OCI-M2 (cell line): ENCODE results near the gene PPIAL4G.
"Not testable (repeated sequence)": the region's sequence is repeated elsewhere in the genome, so short reads cannot be mapped to it uniquely, and the experiment has no call there.

Source experiments
- DNase-seq: peaks from one replicate; lab custom pipeline; 2025; ENCODE audit not compliant: unreplicated experiment; lab: John Stamatoyannopoulos, UW

PPIAL4G gene

DNA sequence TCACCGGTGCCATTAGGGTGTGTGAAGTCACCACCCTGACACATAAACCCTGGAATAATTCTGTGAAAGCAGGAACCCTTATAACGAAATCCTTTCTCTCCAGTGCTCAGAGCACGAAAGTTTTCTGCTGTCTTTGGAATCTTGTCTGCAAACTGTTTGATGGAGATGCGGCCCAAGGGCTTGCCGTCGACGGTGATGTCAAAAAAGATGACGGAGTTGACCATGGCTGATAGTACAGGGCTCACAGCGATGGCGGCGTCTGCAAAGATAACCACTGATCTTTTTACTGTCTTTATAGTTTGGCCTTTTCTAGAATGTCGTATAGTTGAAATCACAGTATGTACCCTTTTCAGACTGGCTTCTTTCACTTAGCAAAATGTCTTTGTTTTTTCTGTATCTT is at the start of gene PPIAL4G:
Gene PPIAL4G, minus strand, starts transcription at position 274 of the 400 bp plus-strand sequence. Its CDS starts 50 bp downstream, at position 224.
- not testable (repeated sequence) for DNase-seq

DNA sequence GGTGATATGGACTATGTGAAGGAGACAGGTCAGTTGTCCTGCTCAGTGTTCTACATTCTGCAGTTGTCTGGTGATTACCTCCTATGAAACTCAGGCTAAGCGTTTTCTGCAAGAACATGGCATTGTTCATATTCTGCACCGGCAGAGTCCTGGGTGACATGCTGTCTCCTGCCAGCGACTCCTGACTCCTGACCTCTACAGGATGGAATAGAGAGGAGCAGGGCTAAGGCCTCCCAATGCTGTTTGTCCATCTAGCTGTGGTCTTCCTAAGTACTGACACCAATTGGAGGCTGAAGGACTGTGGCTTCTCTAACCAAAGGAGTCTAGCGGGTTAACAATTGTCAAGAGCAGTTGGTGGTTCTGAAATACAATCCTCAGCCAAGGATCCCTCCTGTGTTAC is 49.1 kb upstream of the PPIAL4G start:
- DNase-seq, result not testable (repeated sequence)

DNA sequence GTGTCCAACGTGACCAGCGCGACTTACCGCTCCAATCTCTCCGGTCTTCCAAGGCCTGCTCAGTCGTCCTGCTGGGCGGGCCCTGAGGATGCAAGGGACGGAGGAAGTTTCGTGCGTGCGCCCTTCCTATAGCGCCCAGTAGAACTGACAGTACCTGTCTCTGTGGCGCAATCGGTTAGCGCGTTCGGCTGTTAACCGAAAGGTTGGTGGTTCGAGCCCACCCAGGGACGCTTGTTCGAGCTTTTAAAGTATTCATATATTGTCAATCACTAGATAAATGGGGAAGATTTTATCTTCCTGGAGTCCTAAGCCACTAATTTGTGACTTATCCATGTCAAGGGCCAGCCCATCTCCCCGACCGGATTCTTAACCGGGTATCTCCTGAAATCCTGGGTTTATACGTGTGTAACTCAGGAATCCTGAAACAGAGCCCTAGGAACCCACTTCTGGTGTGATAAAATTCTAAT is 46.0 kb upstream of the PPIAL4G start:
- DNase-seq, result not testable (repeated sequence)

DNA sequence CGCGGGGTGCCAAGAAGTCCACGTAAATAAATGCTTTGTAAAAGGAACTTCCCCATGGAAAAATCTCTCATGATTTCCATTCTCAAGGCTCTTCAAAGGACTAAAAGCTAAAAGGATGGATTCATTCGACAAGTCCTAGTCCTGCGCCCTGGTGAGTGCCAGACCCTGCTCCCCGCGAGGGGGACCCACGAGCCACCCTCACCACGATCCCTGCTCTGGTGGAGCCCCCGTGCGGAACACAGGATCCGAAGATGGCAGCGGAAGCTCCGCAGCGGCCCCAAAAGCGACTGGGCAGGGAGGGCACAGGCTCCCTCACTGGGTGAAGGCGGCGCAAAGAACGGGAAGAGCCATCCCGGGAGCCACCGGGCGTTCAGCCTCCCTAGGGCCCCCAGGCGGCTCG is 45.5 kb upstream of the PPIAL4G start:
- DNase-seq, result not testable (repeated sequence)

DNA sequence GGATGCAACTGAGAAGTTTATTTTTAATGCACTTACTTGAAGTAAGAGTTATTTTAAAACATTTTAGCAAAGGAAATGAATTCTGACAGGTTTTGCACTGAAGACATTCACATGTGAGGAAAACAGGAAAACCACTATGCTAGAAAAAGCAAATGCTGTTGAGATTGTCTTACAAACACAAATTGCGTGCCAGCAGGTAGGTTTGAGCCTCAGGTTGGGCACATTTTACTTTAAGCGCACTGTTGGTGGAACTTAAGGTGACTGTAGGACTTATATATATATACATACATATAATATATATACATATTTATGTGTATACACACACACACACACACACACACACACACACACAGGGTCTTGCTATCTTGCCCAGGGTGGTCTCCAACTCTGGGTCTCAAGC is 43.5 kb upstream of the PPIAL4G start:
- DNase-seq, result not testable (repeated sequence)

DNA sequence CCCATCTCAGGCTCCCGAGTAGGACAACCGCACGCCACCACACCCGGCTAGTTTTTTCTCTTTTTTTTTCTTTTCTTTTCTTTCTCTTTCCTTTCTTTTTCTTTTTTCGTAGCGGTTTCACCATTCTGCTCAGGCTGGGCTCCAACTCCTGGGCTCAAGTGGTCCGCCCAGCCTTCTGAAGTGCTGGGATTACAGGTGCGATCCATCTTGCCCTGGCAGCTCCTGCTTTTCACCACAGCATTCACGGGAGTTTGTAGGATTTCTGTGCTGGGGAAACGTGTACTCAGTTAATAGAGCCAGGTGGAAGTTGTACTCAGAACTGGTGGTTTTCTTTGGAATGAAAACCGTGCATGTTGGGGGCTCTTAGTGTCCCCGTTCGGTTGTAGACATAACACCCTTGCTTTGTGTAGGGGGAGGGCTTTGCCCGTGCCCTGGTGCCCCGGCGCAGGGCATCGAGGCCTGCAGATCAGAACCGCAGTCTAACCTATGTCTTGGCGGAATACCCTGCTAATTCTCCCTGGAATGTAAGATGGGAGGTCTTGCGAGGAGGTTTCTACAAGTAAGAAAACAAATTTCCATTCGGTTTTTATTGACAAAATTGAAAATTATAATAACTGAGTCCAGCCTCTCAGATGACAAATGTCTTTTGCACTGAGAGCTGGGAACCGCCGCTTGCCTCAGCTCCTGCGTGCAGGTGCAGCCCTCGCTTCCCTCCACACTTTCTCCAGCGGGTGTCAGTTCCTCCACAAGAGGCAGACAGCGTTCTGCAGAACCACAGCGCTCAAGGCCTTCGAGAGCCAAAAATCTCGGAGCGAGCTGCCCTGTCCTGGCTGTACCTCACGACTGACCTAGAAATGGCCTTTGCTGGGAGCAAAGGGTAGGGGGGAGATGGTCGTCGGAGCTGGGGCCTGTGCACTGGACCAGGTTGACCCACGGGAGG is 40.4 kb upstream of the PPIAL4G start:
- DNase-seq, result not testable (repeated sequence)

DNA sequence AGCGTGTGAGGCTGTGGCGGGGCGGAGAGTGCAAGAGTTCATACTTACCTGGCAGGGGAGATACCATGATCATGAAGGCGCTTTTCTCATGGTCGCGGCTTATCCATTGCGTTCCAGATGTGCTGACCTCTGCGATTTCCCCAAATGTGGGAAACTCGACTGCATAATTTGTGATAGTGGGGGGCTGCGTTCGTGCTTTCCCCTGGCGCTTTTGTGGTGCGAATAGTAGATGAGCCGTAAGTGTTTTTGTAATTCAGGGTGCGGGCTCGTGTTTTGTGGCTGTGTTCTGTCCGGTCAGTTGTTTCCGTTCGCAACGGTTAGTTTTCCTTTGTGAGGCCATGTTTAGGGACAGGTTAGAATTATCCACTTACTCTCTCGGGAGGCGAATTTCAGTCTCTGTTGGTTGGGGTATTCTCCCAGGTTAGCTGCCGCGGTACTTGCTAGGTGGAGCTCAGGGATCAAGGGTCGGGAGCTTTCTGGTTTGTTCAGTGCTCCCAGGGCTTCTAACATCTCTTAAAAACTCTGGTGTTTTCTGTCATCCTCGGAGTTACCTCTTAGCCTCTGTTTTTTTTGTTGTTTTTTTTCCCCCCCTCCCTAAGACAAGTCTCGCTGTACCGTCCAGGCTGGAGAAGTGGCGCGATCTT is 39.6 kb upstream of the PPIAL4G start:
- DNase-seq, result not testable (repeated sequence)

DNA sequence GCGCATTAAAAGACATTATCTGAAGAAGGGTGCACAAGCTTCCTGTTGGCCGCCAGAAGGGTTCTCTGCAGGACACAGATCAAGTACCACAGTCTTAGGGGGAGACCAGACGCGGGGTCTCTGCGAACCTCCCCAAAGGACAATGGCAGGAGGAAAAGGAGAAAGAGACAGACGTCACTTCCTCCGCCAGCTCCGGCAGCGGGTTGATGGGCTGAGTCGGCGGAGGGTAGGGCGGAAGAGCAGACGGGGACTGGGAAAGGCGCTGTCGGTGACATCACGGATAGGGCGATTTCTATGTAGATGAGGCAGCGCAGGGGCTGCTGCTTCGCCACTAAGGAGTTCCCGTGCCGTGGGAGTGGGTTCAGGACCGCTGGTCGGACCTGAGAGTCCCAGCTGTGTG is 39.0 kb upstream of the PPIAL4G start:
- not testable (repeated sequence) for DNase-seq

DNA sequence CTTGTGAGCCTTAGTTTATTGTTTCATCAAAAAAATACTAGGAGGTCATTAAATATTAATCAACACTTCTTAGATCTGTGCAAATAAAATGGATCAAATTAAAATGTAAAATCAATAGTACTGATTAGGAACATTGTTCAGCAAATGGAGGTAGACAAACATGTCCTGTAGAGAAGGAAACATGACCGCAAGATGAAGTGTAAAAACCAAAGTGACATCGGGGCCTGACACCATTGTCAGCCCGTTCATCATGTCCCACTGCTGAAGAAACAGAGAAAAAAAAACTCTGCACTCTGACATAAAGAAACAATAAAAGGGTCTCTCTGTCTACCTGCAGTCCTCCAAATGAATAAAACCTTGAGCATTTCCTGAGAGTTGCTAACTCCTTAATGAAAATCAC is 31.2 kb upstream of the PPIAL4G start:
- not testable (repeated sequence) for DNase-seq

DNA sequence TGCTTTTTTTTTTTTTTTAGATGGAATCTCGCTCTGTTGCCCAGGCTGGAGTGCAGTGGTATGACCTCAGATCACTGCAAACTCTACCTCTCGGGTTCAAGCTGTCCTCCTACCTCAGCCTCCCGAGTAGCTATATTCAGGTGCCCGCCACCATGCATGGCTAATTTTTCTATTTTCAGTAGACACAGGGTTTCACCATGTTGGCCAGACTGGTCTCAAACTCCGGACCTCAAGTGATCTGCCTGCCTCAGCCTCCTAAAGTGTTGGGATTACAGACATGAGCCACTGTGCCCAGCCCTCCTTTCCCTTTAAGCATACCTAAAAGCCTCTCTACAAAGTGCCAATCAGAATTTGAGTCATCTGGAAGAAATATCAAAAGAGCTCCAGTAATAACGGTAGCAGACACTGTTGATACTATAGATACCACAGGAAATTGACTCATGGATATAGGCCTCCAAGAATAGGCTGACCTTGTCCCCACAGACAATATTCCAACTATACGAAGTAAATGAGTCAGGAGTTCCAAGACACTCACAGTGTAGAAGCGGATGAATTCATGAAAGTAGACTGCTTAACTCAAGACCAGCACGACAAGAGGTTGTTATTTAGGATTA is 29.6 kb upstream of the PPIAL4G start:
- not testable (repeated sequence) for DNase-seq

DNA sequence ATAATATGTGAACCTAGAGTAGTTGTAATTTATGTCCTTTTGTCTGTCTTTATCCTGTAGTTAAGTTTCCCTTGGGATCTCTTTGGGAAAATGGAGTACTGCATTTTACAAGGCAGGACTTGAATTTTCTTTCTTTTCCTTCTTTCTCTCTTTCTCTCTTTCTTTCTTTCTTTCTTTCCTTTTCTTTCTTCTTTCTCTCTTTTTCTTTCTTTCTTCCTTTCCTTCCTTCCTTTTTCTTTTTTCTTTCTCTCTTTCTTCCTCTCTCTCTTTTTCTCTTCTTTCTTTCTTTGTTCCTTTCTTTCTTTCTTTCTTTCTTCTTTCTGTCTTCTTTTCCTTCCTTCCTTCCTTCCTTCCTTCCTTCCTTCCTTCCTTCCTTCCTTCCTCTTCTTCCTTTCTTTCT is 10.8 kb upstream of the PPIAL4G start:
- DNase-seq, result not testable (repeated sequence)

DNA sequence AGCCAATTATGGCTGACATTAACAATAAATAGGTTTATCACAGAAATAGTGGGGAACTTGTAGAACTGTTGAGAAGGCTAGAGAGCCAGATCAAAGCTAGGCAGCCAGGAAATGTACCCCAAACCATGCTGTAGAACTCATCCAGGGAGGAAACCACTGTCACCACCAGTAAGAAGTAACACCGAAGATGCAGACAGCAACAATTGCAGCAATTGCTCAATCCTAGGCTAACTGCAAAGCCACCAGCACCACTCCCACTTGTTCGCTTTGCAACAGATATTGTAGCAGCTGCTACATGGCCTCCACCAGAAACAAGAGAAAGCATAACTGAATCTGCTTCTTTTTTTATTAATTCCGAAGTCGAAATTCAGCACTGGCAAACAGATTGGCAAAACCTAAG is 2.0 kb downstream of the PPIAL4G start:
- DNase-seq, result not testable (repeated sequence)

DNA sequence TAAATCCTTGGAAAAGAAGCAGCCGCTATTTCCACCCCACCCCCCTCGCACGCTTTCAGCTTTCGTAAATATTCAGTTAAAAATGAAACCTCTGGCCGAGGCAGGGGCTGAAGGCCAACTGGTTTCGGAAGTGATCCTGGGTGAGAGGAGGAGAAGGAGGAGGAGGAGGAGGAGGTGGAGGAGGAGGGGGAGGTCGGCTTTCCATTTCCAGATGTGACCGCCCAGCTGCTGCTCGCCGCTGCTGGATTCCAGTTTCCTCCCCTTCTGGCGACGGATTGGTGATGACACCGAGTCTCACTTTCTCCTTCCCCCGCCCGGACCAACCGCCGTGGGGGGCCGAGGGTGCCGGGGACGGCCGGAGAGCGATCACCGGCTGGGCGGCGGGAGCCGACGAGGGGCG is 23.4 kb downstream of the PPIAL4G start:
- not testable (repeated sequence) for DNase-seq

DNA sequence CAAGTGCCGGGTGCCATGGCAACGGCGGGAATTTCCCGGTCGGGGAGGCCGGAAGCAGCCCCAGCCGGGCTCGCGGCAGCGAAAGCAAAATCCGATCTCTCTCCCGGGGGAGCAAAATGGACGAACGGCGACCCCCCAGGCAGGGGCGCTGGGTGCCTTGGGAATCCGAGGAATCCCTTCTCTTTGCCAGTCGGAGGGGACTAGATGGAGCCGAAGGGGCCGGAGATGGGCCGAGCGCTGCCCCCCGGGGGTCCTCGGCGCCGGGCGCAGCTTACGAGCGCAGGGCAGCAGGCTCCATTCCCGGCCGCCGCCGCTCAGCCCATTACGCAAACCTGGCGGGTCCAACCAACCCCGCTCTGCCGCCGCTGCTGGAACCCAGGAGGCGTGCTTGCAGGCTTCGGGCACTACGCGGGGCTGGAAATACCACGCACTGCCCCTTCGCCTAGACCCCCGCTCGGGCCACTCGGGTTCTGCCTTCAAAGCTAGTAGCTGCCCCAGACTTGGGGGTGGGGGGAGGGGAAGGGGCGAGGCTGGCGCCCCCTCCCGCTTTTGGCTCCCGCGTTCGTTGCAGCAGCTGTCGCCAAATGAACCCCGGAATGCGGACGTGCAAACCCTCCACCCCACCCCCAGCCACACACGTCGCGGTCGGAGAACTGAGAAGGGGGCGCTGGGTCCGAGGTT is 24.1 kb downstream of the PPIAL4G start:
- not testable (repeated sequence) for DNase-seq

DNA sequence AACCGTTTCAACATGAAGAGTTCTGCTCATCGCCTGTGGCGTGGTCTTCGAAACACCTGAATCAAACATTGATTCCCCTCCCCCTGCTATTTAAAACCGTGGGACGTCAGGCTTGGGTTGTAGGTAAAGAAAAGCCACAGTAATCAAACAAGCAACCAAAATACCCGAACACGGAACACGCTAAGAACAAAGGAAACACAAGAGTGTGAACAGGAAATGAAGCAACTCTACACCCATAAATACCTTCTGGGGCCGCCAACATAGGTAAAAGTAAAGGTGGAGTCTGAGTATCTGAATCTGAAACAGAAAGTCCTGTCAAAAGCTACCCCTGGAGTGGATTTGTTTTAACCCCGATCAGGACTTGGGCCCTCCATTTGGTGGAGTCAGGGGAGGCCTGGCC is 24.7 kb downstream of the PPIAL4G start:
- DNase-seq, result not testable (repeated sequence)

DNA sequence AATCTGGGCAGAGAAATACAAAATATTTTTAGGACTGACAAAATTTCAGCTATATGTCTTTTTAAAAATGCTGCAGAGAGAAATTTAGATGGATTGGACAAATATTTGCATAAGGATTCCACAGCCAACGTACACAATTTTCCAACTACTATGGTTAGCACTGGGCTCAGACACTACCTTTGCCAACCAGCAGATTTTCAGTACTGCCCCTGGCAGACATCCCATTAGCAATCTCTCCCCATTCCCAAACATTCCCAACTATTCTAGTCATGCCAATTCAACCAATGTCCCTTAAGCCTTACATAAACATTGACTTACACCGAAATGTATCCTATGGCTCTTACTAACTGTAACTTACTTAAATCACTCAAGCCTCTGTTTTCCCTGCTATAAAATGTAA is 30.3 kb downstream of the PPIAL4G start:
- not testable (repeated sequence) for DNase-seq

DNA sequence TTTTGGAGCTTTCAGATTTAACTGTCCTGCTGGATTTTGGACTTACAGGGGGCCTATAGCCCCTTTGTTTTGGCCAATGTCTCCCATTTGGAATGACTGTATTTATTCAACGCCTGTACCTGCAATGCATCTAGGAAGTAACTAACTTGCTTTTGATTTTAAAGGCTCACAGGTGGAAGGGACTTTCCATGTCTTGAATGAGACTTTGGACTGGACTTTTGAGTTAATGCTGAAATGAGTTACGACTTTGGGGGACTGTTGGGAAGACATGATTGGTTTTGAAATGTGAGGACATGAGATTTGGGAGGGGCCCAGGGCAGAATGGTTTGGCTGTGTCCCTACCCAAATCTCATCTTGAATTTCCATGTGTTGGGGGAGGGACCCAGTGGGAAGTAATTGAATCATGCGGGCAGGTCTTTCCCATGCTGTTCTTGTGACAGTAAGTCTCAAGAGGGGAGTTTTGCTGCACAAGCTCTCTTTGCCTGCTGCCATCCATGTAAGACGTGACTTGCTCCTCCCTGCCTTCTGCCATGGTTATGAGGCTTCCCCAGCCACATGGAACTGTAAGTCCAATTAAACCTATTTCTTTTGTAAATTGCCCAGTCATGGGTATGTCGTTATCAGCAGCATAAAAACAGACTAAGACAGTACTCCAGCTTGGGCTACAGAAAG is 43.3 kb downstream of the PPIAL4G start:
- DNase-seq, result not testable (repeated sequence)

DNA sequence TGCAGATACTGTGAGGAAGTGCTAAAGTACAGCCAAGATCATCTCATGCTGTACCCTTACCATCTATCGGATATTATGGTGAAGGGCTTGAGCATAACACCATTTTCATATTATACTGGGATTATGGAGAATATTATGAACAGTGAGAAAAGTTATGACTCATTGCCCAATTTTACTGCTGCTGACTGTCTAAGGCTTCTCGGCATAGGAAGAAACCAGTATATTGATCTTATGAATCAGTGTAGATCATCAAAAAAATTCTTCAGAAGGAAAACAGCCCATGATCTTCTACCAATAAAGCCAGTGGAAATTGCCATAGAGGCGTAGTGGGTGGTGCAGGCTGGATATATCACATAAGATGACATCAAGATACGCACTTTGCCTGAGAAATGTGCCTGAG is 47.7 kb downstream of the PPIAL4G start:
- no peak for DNase-seq

DNA sequence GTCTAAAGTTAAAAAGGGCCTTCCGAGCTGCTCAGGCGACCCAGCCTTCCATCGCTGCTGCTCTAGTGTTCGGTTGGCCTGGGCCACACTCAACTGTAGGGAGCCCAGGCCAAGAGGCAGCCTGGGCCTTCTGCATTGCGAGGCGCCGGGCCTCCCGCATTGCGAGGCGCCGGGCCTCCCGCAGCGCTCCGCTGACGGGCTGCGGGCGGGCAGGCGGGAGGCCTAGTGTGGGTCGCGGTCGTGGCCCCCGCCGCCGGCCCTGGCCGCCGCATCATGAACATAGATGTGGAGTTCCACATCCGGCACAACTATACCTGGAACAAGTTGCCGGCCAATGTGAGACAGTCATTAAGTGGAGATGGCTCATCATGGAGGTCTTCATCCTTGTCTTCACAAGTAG is 48.3 kb downstream of the PPIAL4G start:
- no peak for DNase-seq

DNA sequence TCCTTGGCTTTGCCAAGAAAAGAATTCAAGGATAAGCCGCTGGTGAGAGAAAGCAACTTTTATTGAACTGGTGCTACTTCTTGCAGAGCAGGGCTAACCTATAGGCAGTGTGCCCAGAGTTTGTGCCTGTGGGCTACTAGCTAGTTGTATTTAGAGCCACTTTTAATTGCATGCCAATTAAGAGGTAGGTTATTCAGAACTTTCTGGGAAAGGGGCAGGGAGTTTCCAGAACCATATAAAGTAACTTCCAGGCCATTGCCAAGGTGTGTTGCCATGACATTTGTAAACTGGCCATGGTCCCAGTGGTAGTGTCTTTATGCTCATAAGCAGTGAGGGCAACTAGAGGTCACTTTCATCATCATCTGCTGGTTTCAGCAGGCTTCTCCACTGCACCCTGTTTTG is 50.2 kb downstream of the PPIAL4G start:
- not testable (repeated sequence) for DNase-seq
